NCI-H2227 (cell line): ENCODE measurements around the gene SDHAF1.
"Not testable (repeated sequence)": the region's sequence is repeated elsewhere in the genome, so short reads cannot be mapped to it uniquely, and the experiment has no call there.

Source experiments
- DNase-seq: peaks from one replicate; lab custom pipeline; 2025; ENCODE audit not compliant: unreplicated experiment; lab: John Stamatoyannopoulos, UW

Gene SDHAF1, protein sequence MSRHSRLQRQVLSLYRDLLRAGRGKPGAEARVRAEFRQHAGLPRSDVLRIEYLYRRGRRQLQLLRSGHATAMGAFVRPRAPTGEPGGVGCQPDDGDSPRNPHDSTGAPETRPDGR

GRCh38 chr19:35995048-35995993, at the start of gene SDHAF1:
TSS of gene SDHAF1 (plus strand) at chr19:35995188. CDS start at chr19:35995275, 87 bp downstream.
- peak; percentile 100 for DNase-seq

DNA sequence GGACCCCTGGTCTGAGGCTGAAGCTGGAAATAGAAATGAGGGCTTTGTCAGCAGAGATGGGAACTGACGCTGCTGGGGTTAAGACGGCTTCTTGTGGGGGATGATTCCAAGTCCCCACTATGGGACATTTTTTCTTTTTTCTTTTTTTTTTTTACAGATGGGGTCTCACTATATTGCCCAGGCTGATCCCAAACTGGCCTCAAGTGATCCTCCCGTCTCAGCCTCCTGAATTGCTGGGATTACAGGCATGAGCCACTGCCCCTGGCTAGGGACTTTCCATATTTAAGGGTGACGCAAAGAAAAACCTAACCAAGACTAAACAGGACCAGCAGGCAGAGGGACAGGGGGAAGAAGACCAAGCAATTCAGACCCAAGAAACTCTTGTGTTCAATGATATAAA, 48.8 kb upstream of the SDHAF1 start:
- DNase-seq: no peak

- peak; percentile 55 for DNase-seq
These were observed 45.9 kb upstream of the SDHAF1 start for GRCh38 chr19:35949131-35949530.

DNA sequence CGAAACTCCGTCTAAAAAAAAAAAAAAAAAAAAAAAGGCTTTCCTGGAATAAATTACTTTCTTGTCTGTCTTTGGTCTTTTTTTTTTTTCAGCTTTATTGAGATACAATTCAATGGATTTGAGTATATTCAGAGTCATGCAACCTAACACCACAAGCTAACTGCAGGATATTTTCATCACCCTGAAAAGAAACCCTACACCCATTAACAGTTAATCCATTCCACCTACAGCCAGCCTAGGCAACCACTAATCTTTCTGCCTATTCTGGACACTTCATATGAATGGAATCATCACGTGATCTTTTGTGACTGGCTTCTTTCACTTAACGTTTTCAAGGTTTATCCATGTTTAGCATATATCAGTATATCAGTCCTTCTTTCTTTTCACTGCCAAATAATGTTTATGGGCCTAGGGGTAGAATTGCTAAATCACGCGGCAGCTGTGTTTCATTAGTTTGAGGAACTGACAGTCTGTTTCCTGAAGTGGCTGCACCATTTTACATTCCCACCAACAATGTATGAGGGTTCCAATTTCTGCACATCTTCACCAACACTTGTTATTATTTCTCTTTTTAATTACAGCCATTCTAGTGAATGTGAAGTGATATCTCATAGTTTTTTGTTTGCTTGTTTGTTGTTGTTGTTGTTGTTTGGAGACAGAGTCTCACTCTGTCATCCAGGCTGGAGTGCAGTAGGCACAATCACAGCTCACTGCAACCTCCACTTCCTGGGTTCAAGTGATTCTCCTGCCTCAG, 38.9 kb upstream of the SDHAF1 start:
- DNase-seq: no peak

- DNase-seq: not testable (repeated sequence)
These were observed 37.6 kb upstream of the SDHAF1 start for GRCh38 chr19:35957411-35957810.

GRCh38 chr19:35958660-35959039, 36.3 kb upstream of the SDHAF1 start:
- DNase-seq: no peak

GRCh38 chr19:35959040-35959967, 35.7 kb upstream of the SDHAF1 start:
- peak; percentile 63 for DNase-seq

- DNase-seq: no peak
These were observed 35.0 kb upstream of the SDHAF1 start for GRCh38 chr19:35959968-35960320.

DNA sequence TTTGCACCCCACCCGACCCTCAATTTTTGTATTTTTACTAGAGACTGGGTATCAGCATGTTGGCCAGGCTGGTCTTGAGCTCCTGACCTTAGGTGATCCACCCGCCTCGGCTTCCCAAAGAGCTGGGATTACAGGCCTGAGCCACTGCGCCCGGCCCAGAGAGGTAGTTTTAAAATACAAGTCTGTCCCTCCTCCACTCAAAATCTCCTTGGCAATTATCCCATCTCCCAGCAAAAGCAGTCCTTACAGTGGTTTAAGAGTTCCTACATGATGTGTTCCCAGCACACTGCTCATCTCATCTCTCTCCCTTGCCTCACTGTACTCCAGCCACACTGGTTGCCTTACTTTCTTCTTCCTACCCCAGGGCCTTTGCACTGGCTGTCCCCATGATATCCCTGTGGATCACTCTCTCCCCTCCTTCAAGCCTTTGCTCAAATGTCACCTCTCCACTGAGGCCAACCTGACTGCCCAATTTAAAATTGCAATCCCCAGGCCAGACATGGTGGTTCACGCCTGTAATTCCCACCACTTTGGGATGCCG, 34.5 kb upstream of the SDHAF1 start:
- no peak for DNase-seq

GRCh38 chr19:35963514-35963913, 31.5 kb upstream of the SDHAF1 start:
- no peak for DNase-seq

DNA sequence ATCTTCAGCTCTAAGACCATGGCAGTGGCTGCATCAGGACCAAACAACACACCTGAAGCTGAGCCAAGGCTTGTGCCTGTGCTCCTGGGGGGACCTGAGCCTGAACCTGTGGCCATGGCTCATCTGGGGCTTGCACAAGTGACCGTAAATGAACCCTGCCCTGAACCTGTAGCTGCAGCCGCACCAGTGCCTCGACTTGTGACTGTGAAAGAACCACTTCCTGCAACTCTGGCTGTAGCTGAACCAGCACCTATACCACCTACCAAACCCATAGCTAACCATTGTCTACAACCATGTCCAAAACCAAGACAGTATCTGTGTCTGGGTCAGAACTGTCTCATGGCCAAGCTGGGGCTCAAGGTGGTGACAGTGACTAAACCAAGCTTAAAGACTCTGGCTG, 28.2 kb upstream of the SDHAF1 start:
- no peak for DNase-seq

- no peak for DNase-seq
These were observed 21.5 kb upstream of the SDHAF1 start for GRCh38 chr19:35973487-35973886.

- DNase-seq: no peak
These were observed 19.3 kb upstream of the SDHAF1 start for GRCh38 chr19:35975608-35976214.

- DNase-seq: peak; percentile 75
These were observed 17.4 kb upstream of the SDHAF1 start for GRCh38 chr19:35977446-35978222.

GRCh38 chr19:35978271-35978670, 16.7 kb upstream of the SDHAF1 start:
- no peak for DNase-seq

DNA sequence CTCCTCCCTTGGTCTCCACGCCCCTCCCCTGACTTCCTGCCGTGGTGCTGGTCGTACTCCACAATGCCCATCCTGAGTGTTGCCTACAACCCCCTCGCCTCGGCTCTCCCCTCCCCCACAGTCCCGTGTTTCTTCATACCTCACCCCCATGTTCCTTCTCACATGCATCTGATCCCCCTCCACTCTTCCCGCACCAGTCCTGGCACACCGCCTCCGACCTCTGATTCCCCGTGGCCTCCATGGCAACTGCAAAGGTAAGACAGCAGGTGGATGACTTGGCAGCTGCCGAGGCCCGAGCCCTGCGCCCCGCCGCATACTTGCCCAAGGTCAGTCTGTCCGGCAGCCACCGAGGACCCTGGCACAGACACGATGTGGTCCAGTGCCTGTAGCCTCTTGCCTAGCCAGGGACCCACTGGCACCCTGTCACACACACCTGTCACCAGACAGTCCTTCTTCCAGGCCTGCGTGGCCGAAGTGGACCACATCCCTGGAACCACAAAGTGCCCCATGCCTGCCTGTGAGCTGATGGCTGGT, 16.1 kb upstream of the SDHAF1 start:
- DNase-seq: no peak

- DNase-seq: not testable (repeated sequence)
These were observed 14.0 kb upstream of the SDHAF1 start for GRCh38 chr19:35980997-35981396.

DNA sequence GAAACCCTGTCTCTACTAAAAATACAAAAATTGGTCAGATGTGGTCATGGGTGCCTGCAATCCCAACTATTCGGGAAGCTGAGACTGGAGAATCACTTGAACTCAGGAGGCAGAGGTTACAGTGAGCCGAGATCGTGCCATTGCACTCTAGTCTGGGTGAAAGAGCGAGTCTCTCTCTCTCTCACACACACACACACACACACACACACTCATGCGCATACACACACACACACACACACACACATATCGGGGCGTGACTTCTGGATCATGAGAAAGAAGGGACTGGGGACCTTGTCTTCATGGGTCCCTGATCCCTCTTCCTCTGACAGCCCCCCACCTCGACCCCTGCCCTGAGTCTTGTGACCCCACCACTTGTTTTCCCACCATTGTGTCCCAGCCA, 11.8 kb upstream of the SDHAF1 start:
- no peak for DNase-seq

- no peak for DNase-seq
These were observed 8.9 kb upstream of the SDHAF1 start for GRCh38 chr19:35986111-35986510.
